Body of pancreas (tissue), 4 donors: Measurements from ENCODE around the gene DAB1. TPM values are rescaled to one million over a fixed set of nuclear protein-coding genes. Genes with fewer than 3 reads are reported as not detected.

Source experiments
- ATAC-seq: fragments of 150-250 bp; one replicate; pipeline ENCODE4 v1.9.1; 2016
- DNase-seq, 4 donors: peaks; one replicate each; pipeline ENCODE4 v3.0.0-alpha.2; 2019
- H3K27ac ChIP-seq, 4 donors: fragments of 200-600 bp; sonication (generic); 1 replicate in 3 of 4; 2 replicates in 1 of 4; pipeline versions ENCODE4 v1.5.1 to v1.6.1; 2016 to 2019; ENCODE audit warnings: mild to moderate bottlenecking in 1 of 4, mixed read lengths in 1 of 4, moderate library complexity in 1 of 4
- H3K27me3 ChIP-seq, 2 donors: fragments of 200-600 bp; sonication (generic); one replicate each; pipeline ENCODE4 v1.6.0; 2016; ENCODE audit warnings: mild to moderate bottlenecking in 1 of 2
- H3K36me3 ChIP-seq, 2 donors: fragments of 200-600 bp; sonication (generic); replicated peaks in 1 of 2; 2 replicates each; pipeline ENCODE4 v1.5.1; 2016; ENCODE audit warnings: low read depth in 2 of 2; ENCODE audit not compliant: insufficient read depth in 1 of 2
- H3K4me1 ChIP-seq: fragments of 200-600 bp; sonication (generic); one replicate; pipeline ENCODE4 v1.6.0; 2016
- H3K4me3 ChIP-seq, 2 donors: fragments of 200-600 bp; sonication (generic); 1 replicate in 1 of 2; 2 replicates in 1 of 2; pipeline ENCODE4 v1.5.1; 2016 to 2019
- H3K9me3 ChIP-seq, 3 donors: fragments of 200-600 bp; sonication (generic); 1 replicate in 2 of 3; 2 replicates in 1 of 3; pipeline ENCODE4 v1.5.1; 2016
- CTCF ChIP-seq, 7 experiments: fragments of 450-650 bp in 4 of 7; fragments of 200-600 bp in 3 of 7; sonication (generic) in 3 of 7; IDR thresholded peaks; one replicate each; pipeline ENCODE4 v1.5.1; 2016 to 2019; ENCODE audit warnings: antibody characterized with exemption in 7 of 7
- POLR2A ChIP-seq, 3 donors: fragments of 450-650 bp; IDR thresholded peaks; one replicate each; pipeline ENCODE4 v1.6.1; 2016; ENCODE audit warnings: antibody characterized with exemption in 3 of 3, mild to moderate bottlenecking in 2 of 3
- WGBS, 2 donors: methylation state at CpG; one replicate each; pipeline ENCODE4 v1.1.5; 2017; 5-methylcytosine and 5-hydroxymethylcytosine counted together
- intact Hi-C: fragments of 100-400 bp; cut with DNase I; formaldehyde crosslinking; loops from one replicate; pipeline ENCODE4 v1.15.1; 2023
- total RNA-seq, 2 donors: library from RNA; depleted of rRNA; stranded (reverse); fragments of >200 nt; gene quantifications; one replicate each; pipeline ENCODE4 v1.1.0, GENCODE V29; 2016

The DAB1 gene
- total RNA-seq, 2 donors from 2014 or later, result under 0.01 TPM; not detected in 1

- Histone ChIP-seq H3K9me3 (no peaks in the 10 kb centered on the region), H3K27me3 (no peaks in the 10 kb centered on the region), H3K4me3 (no peak overlapping the region), H3K36me3 (no peaks in the 10 kb centered on the region), H3K27ac (no peak overlapping the region), H3K4me1 (no peaks in the 10 kb centered on the region)
- ATAC-seq (no peak), DNase-seq (no peak)
- intact Hi-C loops, result no loop called here
- TF ChIP-seq POLR2A (IDR thresholded peaks at IDR 0.05), result no peak
- no peak for TF ChIP-seq CTCF (IDR thresholded peaks at IDR 0.05)
- WGBS, 2 donors, result 53 to 58% methylated on average over 3 of the region's 3 CpGs
Measured at GRCh38 chr1:57450981-57451380, 27.1 kb upstream of the DAB1 start.

- Histone ChIP-seq H3K27ac (no peak overlapping the region), H3K9me3 (no peaks in the 10 kb centered on the region), H3K27me3 (no peaks in the 10 kb centered on the region), H3K36me3 (no peaks in the 10 kb centered on the region), H3K4me1 (no peaks in the 10 kb centered on the region), H3K4me3 (no peak overlapping the region)
- intact Hi-C loops, result no loop called here
- no peak for DNase-seq
- WGBS, 2 donors, result 83 to 92% methylated on average over 3 of the region's 3 CpGs
- TF ChIP-seq POLR2A (IDR thresholded peaks at IDR 0.05) (no peak), CTCF (IDR thresholded peaks at IDR 0.05) (no peak)
- ATAC-seq, result no peak
Measured at GRCh38 chr1:57447551-57447950, 23.7 kb upstream of the DAB1 start.

GRCh38 chr1:57443004-57443403 lies 19.1 kb upstream of the DAB1 start:
- Histone ChIP-seq H3K4me1 (no peaks in the 10 kb centered on the region), H3K4me3 (no peak overlapping the region), H3K27me3 (no peaks in the 10 kb centered on the region), H3K36me3 (no peaks in the 10 kb centered on the region), H3K9me3 (no peaks in the 10 kb centered on the region), H3K27ac (no peak overlapping the region)
- intact Hi-C loops, result no loop called here
- DNase-seq, result no peak
- no peak for ATAC-seq
- TF ChIP-seq POLR2A (IDR thresholded peaks at IDR 0.05), result no peak
- TF ChIP-seq CTCF (IDR thresholded peaks at IDR 0.05), result no peak

GRCh38 chr1:57440096-57440495 lies 16.2 kb upstream of the DAB1 start:
- H3K9me3 ChIP-seq, result no peaks in the 10 kb centered on the region
- no peak for ATAC-seq
- no peaks in the 10 kb centered on the region for H3K36me3 ChIP-seq
- DNase-seq, result no peak
- no peaks in the 10 kb centered on the region for H3K4me1 ChIP-seq
- no peaks in the 10 kb centered on the region for H3K27me3 ChIP-seq
- no peak for TF ChIP-seq CTCF (IDR thresholded peaks at IDR 0.05)
- TF ChIP-seq POLR2A (IDR thresholded peaks at IDR 0.05), result no peak
- intact Hi-C loops, result no loop called here
- no peak overlapping the region for H3K4me3 ChIP-seq
- no peak overlapping the region for H3K27ac ChIP-seq
- 63 to 68% methylated on average over 1 of the region's 1 CpG for WGBS, 2 donors

GRCh38 chr1:57431400-57431799 lies 7.5 kb upstream of the DAB1 start:
- Histone ChIP-seq H3K4me3 (no peak overlapping the region), H3K27me3 (no peaks in the 10 kb centered on the region), H3K4me1 (no peaks in the 10 kb centered on the region), H3K9me3 (no peaks in the 10 kb centered on the region), H3K27ac (no peak overlapping the region), H3K36me3 (no peaks in the 10 kb centered on the region)
- TF ChIP-seq CTCF (IDR thresholded peaks at IDR 0.05) (no peak), POLR2A (IDR thresholded peaks at IDR 0.05) (no peak)
- DNase-seq (no peak), ATAC-seq (no peak)
- 70 to 80% methylated on average over 5 of the region's 5 CpGs for WGBS, 2 donors
- intact Hi-C loops, result no loop called here
